Transverse colon (tissue), 4 donors: Measurements from ENCODE around the gene DKK1. TPM values are rescaled to one million over a fixed set of nuclear protein-coding genes. Genes with fewer than 3 reads are reported as not detected.

Experiments
- DNase-seq: peaks from one replicate; pipeline ENCODE4 v3.0.0-alpha.2; 2019
- H3K27ac ChIP-seq, 4 donors: fragments of 200-600 bp; sonication (generic); 2 replicates each; pipeline ENCODE4 v1.5.1; 2016 to 2018; ENCODE audit warnings: inconsistent platforms in 4 of 4
- H3K27me3 ChIP-seq: fragments of 200-600 bp; sonication (generic); 2 replicates; pipeline ENCODE4 v1.5.1; 2017; ENCODE audit warnings: inconsistent platforms
- H3K36me3 ChIP-seq, 4 donors: fragments of 200-600 bp; sonication (generic); 2 replicates each; pipeline ENCODE4 v1.5.1; 2017 to 2019; ENCODE audit warnings: inconsistent platforms in 4 of 4
- H3K4me1 ChIP-seq, 4 donors: fragments of 200-600 bp; sonication (generic); 2 replicates each; pipeline ENCODE4 v1.5.1; 2017 to 2020; ENCODE audit warnings: inconsistent platforms in 4 of 4
- H3K4me3 ChIP-seq, 4 donors: fragments of 200-600 bp; sonication (generic); 1 replicate in 1 of 4; 2 replicates in 3 of 4; pipeline versions ENCODE4 v1.5.1 to v1.6.1; 2017 to 2019; ENCODE audit warnings: inconsistent platforms in 4 of 4
- H3K9me3 ChIP-seq, 2 donors: fragments of 200-600 bp; sonication (generic); 2 replicates each; pipeline ENCODE4 v1.5.1; 2017 to 2019; ENCODE audit warnings: inconsistent platforms in 2 of 2
- EP300 ChIP-seq: sonication (generic); formaldehyde crosslinking; IDR thresholded peaks from one replicate; pipeline ENCODE4 v1.6.1; 2017; ENCODE audit warnings: antibody characterized with exemption, low read depth
- POLR2A ChIP-seq: fragments of 450-650 bp; IDR thresholded peaks from one replicate; pipeline ENCODE4 v1.6.1; 2016; ENCODE audit warnings: antibody characterized with exemption, mild to moderate bottlenecking, moderate library complexity
- POLR2AphosphoS5 ChIP-seq, 3 donors: sonication (generic); formaldehyde crosslinking; IDR thresholded peaks; one replicate each; pipeline ENCODE4 v1.6.1; 2016; ENCODE audit warnings: antibody characterized with exemption in 3 of 3
- WGBS, 2 donors: methylation state at CpG; one replicate each; pipeline ENCODE4 v1.1.5; 2018; ENCODE audit warnings: low coverage in 1 of 2; 5-methylcytosine and 5-hydroxymethylcytosine counted together
- in situ Hi-C, 4 donors: fragments of 200-750 bp; cut with MboI; loops; one replicate each; pipeline versions ENCODE4 v1.15.0 to v1.15.1; 2017; ENCODE audit warnings: low sequenced_read_pairs in 3 of 4, low pct_ligation_motif_present in 1 of 4, low pct_unique_long_range_greater_than_20kb in 1 of 4
- intact Hi-C: fragments of 100-400 bp; cut with DNase I; formaldehyde crosslinking; loops from one replicate; pipeline ENCODE4 v1.15.1; 2023; ENCODE audit warnings: low total_unique reads
- total RNA-seq, 4 donors: library from RNA; depleted of rRNA; stranded (reverse); fragments of >200 nt; gene quantifications; one replicate each; pipeline ENCODE4 v1.1.0, GENCODE V29; 2016
- TF ChIP-seq, protein P1 (sequence below), 5 experiments: fragments of 200-600 bp in 3 of 5; fragments of 450-650 bp in 2 of 5; sonication (generic) in 3 of 5; IDR thresholded peaks; 1 replicate in 2 of 5; 2 replicates in 3 of 5; pipeline ENCODE4 v1.5.1; 2016 to 2017; ENCODE audit warnings: antibody characterized with exemption in 5 of 5, inconsistent platforms in 3 of 5, mild to moderate bottlenecking in 2 of 5, moderate library complexity in 1 of 5

DKK1 gene, protein sequence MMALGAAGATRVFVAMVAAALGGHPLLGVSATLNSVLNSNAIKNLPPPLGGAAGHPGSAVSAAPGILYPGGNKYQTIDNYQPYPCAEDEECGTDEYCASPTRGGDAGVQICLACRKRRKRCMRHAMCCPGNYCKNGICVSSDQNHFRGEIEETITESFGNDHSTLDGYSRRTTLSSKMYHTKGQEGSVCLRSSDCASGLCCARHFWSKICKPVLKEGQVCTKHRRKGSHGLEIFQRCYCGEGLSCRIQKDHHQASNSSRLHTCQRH
- under 1 TPM in 1 of 4 donors, not detected in 3; 0.27 TPM for total RNA-seq

GRCh38 chr10:52313933-52314821, at the start of gene DKK1:
DKK1 (plus strand) TSS chr10:52314281; CDS start chr10:52314435, 154 bp downstream.
- H3K4me3 ChIP-seq: peak within 1 kb of the TSS; percentile 13 to 62 (median 40)
- no peaks in the 10 kb centered on the region for H3K36me3 ChIP-seq
- WGBS, 2 donors: 3% methylated on average over 6 to 54 of the region's 55 CpGs
- no peak within 1 kb of the TSS for H3K27ac ChIP-seq
- in situ Hi-C loops: loop anchor here in 3 of 4 donors (10.0 kb wide), 2 partner anchors 171 to 181 kb away; no protein-coding TSS in a partner anchor
- H3K9me3 ChIP-seq: no peaks in the 10 kb centered on the region
- intact Hi-C loops: loop anchor here (10.0 kb wide), 1 partner anchor 171 kb away; no protein-coding TSS in a partner anchor
- peaks cover 66% of the 10 kb centered on the region for H3K27me3 ChIP-seq
- peaks cover 6 to 23% (median 17%) of the 10 kb centered on the region in 4 donors for H3K4me1 ChIP-seq
- TF ChIP-seq EP300 (no peak), POLR2A (no peak)
- TF ChIP-seq, protein P1, sequence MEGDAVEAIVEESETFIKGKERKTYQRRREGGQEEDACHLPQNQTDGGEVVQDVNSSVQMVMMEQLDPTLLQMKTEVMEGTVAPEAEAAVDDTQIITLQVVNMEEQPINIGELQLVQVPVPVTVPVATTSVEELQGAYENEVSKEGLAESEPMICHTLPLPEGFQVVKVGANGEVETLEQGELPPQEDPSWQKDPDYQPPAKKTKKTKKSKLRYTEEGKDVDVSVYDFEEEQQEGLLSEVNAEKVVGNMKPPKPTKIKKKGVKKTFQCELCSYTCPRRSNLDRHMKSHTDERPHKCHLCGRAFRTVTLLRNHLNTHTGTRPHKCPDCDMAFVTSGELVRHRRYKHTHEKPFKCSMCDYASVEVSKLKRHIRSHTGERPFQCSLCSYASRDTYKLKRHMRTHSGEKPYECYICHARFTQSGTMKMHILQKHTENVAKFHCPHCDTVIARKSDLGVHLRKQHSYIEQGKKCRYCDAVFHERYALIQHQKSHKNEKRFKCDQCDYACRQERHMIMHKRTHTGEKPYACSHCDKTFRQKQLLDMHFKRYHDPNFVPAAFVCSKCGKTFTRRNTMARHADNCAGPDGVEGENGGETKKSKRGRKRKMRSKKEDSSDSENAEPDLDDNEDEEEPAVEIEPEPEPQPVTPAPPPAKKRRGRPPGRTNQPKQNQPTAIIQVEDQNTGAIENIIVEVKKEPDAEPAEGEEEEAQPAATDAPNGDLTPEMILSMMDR (IDR thresholded peaks at IDR 0.05): peak; percentile 68 to 75 (median 70)
- peak; percentile 77 for DNase-seq

DNA sequence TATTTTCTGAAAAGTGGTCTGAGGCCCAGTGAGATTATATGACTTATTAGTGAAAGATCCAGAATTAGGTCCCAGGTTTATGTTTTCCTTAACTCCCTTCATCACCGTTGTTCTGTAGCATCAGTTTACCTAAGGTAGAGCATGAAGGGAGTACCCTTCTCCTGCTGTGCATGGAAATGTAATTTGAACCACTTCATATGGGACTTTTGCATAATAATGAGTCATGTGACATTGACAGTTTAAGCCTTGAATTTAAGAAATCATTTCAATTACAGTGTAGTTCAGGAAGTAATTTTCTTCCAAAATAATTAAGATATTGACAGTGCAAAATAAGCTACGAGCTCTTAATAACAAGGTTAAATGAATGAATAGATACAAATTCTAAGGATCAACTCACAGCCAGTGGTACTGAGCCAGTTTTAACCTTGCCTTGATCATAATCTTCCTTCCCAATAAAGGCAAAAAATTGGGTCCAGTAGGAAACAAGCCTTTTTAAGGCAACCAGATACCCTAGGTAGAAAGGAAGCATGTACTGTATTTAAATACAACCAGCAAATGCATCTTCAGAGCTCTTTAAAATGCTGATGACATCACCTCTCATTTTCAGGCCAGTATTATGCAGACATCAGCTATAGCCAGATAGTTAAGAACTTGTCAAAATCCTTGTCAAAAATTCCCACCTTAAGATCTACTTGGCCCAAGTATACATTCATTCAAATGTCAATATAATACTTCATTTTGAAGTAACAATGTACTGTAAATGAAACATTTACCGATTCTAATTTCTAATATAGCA, 48.8 kb upstream of the DKK1 start:
- intact Hi-C loops (no loop called here), in situ Hi-C loops (no loop called here)
- Histone ChIP-seq H3K36me3 (no peaks in the 10 kb centered on the region), H3K9me3 (no peaks in the 10 kb centered on the region), H3K4me3 (no peak overlapping the region), H3K4me1 (no peaks in the 10 kb centered on the region), H3K27ac (no peak overlapping the region), H3K27me3 (no peaks in the 10 kb centered on the region)
- DNase-seq: no peak
- 88 to 96% methylated on average over 3 of the region's 3 CpGs for WGBS, 2 donors
- no peak for TF ChIP-seq POLR2A
- no peak for TF ChIP-seq POLR2AphosphoS5 (IDR thresholded peaks at IDR 0.05)
- TF ChIP-seq EP300: no peak
- TF ChIP-seq, protein P1 (IDR thresholded peaks at IDR 0.05): no peak

GRCh38 chr10:52266858-52267257, 47.2 kb upstream of the DKK1 start:
- DNase-seq: no peak

More at GRCh38 chr10:52266858-52267257, 47.2 kb upstream of the DKK1 start:
- Histone ChIP-seq H3K36me3 (no peaks in the 10 kb centered on the region), H3K9me3 (no peaks in the 10 kb centered on the region), H3K4me1 (no peaks in the 10 kb centered on the region), H3K27me3 (no peaks in the 10 kb centered on the region), H3K4me3 (no peak overlapping the region), H3K27ac (no peak overlapping the region)
- WGBS, 2 donors: 53 to 81% methylated on average over 1 of the region's 1 CpG
- TF ChIP-seq POLR2A: no peak
- TF ChIP-seq POLR2AphosphoS5 (IDR thresholded peaks at IDR 0.05): no peak
- TF ChIP-seq, protein P1 (IDR thresholded peaks at IDR 0.05): no peak
- no peak for TF ChIP-seq EP300
- intact Hi-C loops (no loop called here), in situ Hi-C loops (no loop called here)
